Measurements from ENCODE around the gene GJB1. TPM values are rescaled to one million over a fixed set of nuclear protein-coding genes. Genes with fewer than 3 reads are reported as not detected.
"Not testable (repeated sequence)": the region's sequence is repeated elsewhere in the genome, so short reads cannot be mapped to it uniquely, and the experiment has no call there.

GJB1 gene
- not detected for polyA plus RNA-seq (ENCODE audit: low read depth in 6 of 6)

- Mint-ChIP-seq H3K36me3 (no peaks in the 10 kb centered on the region), H3K27ac (peak within 1 kb of the TSS in 1 of 6 donors; percentile 15), H3K4me3 (no peak within 1 kb of the TSS), H3K27me3 (peaks cover 0 to 21% (median 15%) of the 10 kb centered on the region in 3 donors), H3K4me1 (peaks cover 0 to 3% (median 0%) of the 10 kb centered on the region in 3 donors), H3K9me3 (no peaks in the 10 kb centered on the region)
- DNase-seq, result no peak
- ATAC-seq (ENCODE audit: low read depth in 2 of 2), result no peak
Observed at GRCh38 chrX:71222929-71223328, at the start of gene GJB1. TSS of gene GJB1 (plus strand) at chrX:71223224. CDS start at chrX:71223708, 484 bp downstream.

- Mint-ChIP-seq H3K4me3 (no peak overlapping the region), H3K27ac (no peak overlapping the region), H3K36me3 (no peaks in the 10 kb centered on the region), H3K27me3 (peaks cover 0 to 7% (median 0%) of the 10 kb centered on the region in 3 donors), H3K4me1 (peaks cover 6 to 14% (median 9%) of the 10 kb centered on the region in 3 donors), H3K9me3 (no peaks in the 10 kb centered on the region)
- ATAC-seq (ENCODE audit: low read depth in 2 of 2) (no peak), DNase-seq (no peak)
Observed at GRCh38 chrX:71173440-71173839, 49.6 kb upstream of the GJB1 start.

GRCh38 chrX:71174795-71175194 lies 48.2 kb upstream of the GJB1 start:
- H3K4me1 Mint-ChIP-seq, result peaks cover 6 to 16% (median 13%) of the 10 kb centered on the region in 3 donors
- H3K27me3 Mint-ChIP-seq, result peaks cover 0 to 7% (median 0%) of the 10 kb centered on the region in 3 donors
- H3K36me3 Mint-ChIP-seq, result no peaks in the 10 kb centered on the region
- H3K27ac Mint-ChIP-seq, result no peak overlapping the region
- H3K4me3 Mint-ChIP-seq, result no peak overlapping the region
- H3K9me3 Mint-ChIP-seq, result no peaks in the 10 kb centered on the region
- DNase-seq (no peak), ATAC-seq (ENCODE audit: low read depth in 2 of 2) (no peak)

- no peak overlapping the region for H3K4me3 Mint-ChIP-seq
- H3K27ac Mint-ChIP-seq, result no peak overlapping the region
- no peaks in the 10 kb centered on the region for H3K36me3 Mint-ChIP-seq
- peaks cover 6 to 15% (median 10%) of the 10 kb centered on the region in 3 donors for H3K4me1 Mint-ChIP-seq
- H3K9me3 Mint-ChIP-seq, result no peaks in the 10 kb centered on the region
- peaks cover 0 to 7% (median 0%) of the 10 kb centered on the region in 3 donors for H3K27me3 Mint-ChIP-seq
- ATAC-seq (ENCODE audit: low read depth in 2 of 2) (no peak), DNase-seq (no peak)
Observed at GRCh38 chrX:71175531-71175930, 47.5 kb upstream of the GJB1 start.

GRCh38 chrX:71177327-71177726 lies 45.7 kb upstream of the GJB1 start:
- Mint-ChIP-seq H3K27me3 (no peaks in the 10 kb centered on the region), H3K27ac (no peak overlapping the region), H3K9me3 (no peaks in the 10 kb centered on the region), H3K36me3 (no peaks in the 10 kb centered on the region), H3K4me1 (peaks cover 0 to 11% (median 4%) of the 10 kb centered on the region in 3 donors), H3K4me3 (no peak overlapping the region)
- ATAC-seq (ENCODE audit: low read depth in 2 of 2) (no peak), DNase-seq (no peak)

GRCh38 chrX:71178908-71179307 lies 44.1 kb upstream of the GJB1 start:
- Mint-ChIP-seq H3K9me3 (no peaks in the 10 kb centered on the region), H3K4me1 (peaks cover 0 to 14% (median 4%) of the 10 kb centered on the region in 3 donors), H3K4me3 (peak overlapping the region in 1 of 8 donors; percentile 66), H3K27ac (peak overlapping the region in 2 of 6 donors; percentile 11 to 72), H3K36me3 (no peaks in the 10 kb centered on the region), H3K27me3 (no peaks in the 10 kb centered on the region)
- ATAC-seq (ENCODE audit: low read depth in 2 of 2) (no peak), DNase-seq (peak; percentile 39)

GRCh38 chrX:71180579-71181265 lies 42.3 kb upstream of the GJB1 start:
- H3K4me1 Mint-ChIP-seq, result peaks cover 0 to 14% (median 4%) of the 10 kb centered on the region in 3 donors
- DNase-seq; ATAC-seq (ENCODE audit: low read depth in 2 of 2); H3K9me3 Mint-ChIP-seq; H3K27me3 Mint-ChIP-seq; H3K36me3 Mint-ChIP-seq: not testable (repeated sequence)
- H3K4me3 Mint-ChIP-seq, result peak overlapping the region in 6 of 8 donors; percentile 19 to 99 (median 58)
- peak overlapping the region in 5 of 6 donors; percentile 14 to 72 (median 69) for H3K27ac Mint-ChIP-seq

GRCh38 chrX:71181558-71181909 lies 41.5 kb upstream of the GJB1 start:
- H3K9me3 Mint-ChIP-seq, result no peaks in the 10 kb centered on the region
- ATAC-seq (ENCODE audit: low read depth in 2 of 2) (peak; percentile 74), DNase-seq (peak; percentile 67)
- no peaks in the 10 kb centered on the region for H3K36me3 Mint-ChIP-seq
- H3K4me3 Mint-ChIP-seq, result peak overlapping the region; percentile 86 to 99 (median 97)
- H3K4me1 Mint-ChIP-seq, result peaks cover 2 to 14% (median 4%) of the 10 kb centered on the region in 3 donors
- peak overlapping the region; percentile 92 to 99 (median 97) for H3K27ac Mint-ChIP-seq
- H3K27me3 Mint-ChIP-seq, result no peaks in the 10 kb centered on the region

- Mint-ChIP-seq H3K27ac (peak overlapping the region; percentile 92 to 99 (median 97)), H3K27me3 (no peaks in the 10 kb centered on the region), H3K36me3 (no peaks in the 10 kb centered on the region), H3K9me3 (no peaks in the 10 kb centered on the region), H3K4me3 (peak overlapping the region; percentile 86 to 99 (median 97)), H3K4me1 (peaks cover 4 to 16% (median 5%) of the 10 kb centered on the region in 3 donors)
- DNase-seq, result peak; percentile 79
- peak; percentile 88 to 91 for ATAC-seq (ENCODE audit: low read depth in 2 of 2)
Observed at GRCh38 chrX:71181910-71182799, 40.9 kb upstream of the GJB1 start.

- H3K27me3 Mint-ChIP-seq, result no peaks in the 10 kb centered on the region
- peak overlapping the region in 5 of 6 donors; percentile 39 to 99 (median 98) for H3K27ac Mint-ChIP-seq
- peaks cover 4 to 16% (median 5%) of the 10 kb centered on the region in 3 donors for H3K4me1 Mint-ChIP-seq
- DNase-seq, result no peak
- no peaks in the 10 kb centered on the region for H3K9me3 Mint-ChIP-seq
- ATAC-seq (ENCODE audit: low read depth in 2 of 2), result no peak
- H3K36me3 Mint-ChIP-seq, result no peaks in the 10 kb centered on the region
- H3K4me3 Mint-ChIP-seq, result peak overlapping the region; percentile 86 to 99 (median 97)
Observed at GRCh38 chrX:71182871-71183270, 40.2 kb upstream of the GJB1 start.

GRCh38 chrX:71183341-71183740 lies 39.7 kb upstream of the GJB1 start:
- ATAC-seq (ENCODE audit: low read depth in 2 of 2), result no peak
- peak overlapping the region in 3 of 6 donors; percentile 24 to 95 (median 79) for H3K27ac Mint-ChIP-seq
- peak overlapping the region in 5 of 8 donors; percentile 5 to 99 (median 98) for H3K4me3 Mint-ChIP-seq

GRCh38 chrX:71184092-71184491 lies 38.9 kb upstream of the GJB1 start:
- Mint-ChIP-seq H3K27ac (no peak overlapping the region), H3K9me3 (no peaks in the 10 kb centered on the region), H3K36me3 (no peaks in the 10 kb centered on the region), H3K4me3 (peak overlapping the region in 1 of 8 donors; percentile 22), H3K4me1 (peaks cover under 1 to 11% (median 5%) of the 10 kb centered on the region in 3 donors), H3K27me3 (no peaks in the 10 kb centered on the region)
- ATAC-seq (ENCODE audit: low read depth in 2 of 2) (no peak), DNase-seq (no peak)

More at GRCh38 chrX:71183341-71183740, 39.7 kb upstream of the GJB1 start:
- H3K27me3 Mint-ChIP-seq, result no peaks in the 10 kb centered on the region
- H3K9me3 Mint-ChIP-seq, result no peaks in the 10 kb centered on the region
- H3K36me3 Mint-ChIP-seq, result no peaks in the 10 kb centered on the region
- H3K4me1 Mint-ChIP-seq, result peaks cover 4 to 14% (median 5%) of the 10 kb centered on the region in 3 donors
- DNase-seq, result no peak

GRCh38 chrX:71184803-71185495 lies 38.1 kb upstream of the GJB1 start:
- Mint-ChIP-seq H3K27me3 (no peaks in the 10 kb centered on the region), H3K9me3 (no peaks in the 10 kb centered on the region), H3K36me3 (no peaks in the 10 kb centered on the region), H3K27ac (peak overlapping the region in 4 of 6 donors; percentile 18 to 62 (median 34)), H3K4me1 (peaks cover 0 to 11% (median 5%) of the 10 kb centered on the region in 3 donors), H3K4me3 (no peak overlapping the region)
- ATAC-seq (ENCODE audit: low read depth in 2 of 2), result no peak
- no peak for DNase-seq

Measured in naive B cell (primary cell).